ENCODE results near the gene LMO3.

Gene LMO3

DNA sequence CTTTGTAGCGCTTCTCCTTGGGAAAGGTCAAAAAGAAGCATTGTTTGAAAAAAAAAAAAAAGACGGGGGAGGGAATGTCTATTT lies at the start of gene LMO3:
Gene LMO3 (minus strand): TSS at position 46 of the 84 bp plus-strand sequence. CDS start 5,302 bp downstream, outside the sequence.
- no peak for DNase-seq (ENCODE audit: low read depth in 2 of 3, low spot score in 2 of 3)

DNA sequence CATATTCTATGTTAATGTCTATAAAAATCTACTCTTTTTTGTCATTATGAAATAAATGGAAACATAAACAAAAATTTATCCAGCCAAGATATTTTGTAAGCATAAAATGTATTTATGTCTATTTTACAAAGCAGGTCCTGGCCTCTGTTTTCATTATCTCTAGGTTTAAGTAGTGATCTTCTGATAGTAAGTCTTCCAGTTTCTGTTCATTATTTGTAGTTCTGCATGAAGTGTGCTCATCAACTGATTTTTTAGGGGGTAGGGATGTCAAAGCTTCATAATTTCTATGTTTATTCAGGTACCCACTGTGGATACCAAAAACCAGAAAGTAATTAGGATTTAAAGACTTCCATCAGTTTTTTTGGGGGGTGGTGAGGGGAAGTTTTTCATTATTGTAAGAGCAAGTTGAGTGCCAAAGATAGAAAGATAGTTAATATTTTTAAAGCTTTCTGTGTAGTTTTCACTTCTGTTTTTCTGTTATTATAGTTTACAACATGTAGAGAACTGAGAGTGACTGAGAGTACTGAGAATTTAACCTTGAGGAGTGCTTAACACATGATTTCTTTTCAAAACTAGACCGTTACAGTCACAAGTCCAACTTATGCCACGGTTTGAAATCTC lies 30.6 kb upstream of the LMO3 start:
- DNase-seq (ENCODE audit: low read depth in 2 of 3, low spot score in 2 of 3) = no peak

DNA sequence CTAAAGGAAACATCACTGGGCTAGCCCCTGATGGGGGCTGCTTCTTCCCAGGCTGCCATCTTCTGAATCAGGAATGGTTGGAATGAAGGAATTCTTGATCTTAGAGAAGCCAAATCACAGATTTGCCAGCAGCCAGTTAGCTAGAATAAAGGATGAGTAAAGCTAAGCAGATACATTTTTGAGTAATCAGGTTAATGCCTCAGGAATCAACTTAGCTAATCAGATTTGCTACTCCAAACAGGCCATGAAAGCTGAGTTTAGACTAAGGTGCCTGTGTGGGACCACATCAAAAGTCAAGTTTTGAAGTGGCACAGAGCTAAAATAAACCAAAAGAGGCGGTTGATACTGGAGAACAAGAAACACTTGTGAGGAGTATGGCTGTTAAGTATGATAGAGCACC lies 28.8 kb upstream of the LMO3 start:
- DNase-seq (ENCODE audit: low read depth in 2 of 3, low spot score in 2 of 3) = no peak

DNA sequence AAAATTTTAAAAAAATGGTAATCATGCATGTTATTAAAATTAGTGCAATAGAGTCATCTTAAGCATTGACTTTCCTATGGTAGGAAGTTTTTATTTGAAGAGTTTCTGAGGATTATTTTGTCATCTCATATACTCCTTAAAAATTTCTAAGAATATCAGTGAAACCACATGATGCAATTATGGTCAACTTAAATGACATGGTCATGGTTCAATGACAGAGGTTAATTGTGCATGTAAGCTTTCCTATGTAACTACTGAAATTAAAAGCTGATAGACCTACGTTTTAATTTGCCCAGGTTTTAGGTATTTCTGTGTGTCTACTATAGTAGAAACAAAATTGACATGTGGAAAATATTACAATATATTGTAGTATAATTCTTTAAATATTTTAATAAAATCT lies 21.0 kb upstream of the LMO3 start:
- no peak for DNase-seq (ENCODE audit: low read depth in 2 of 3, low spot score in 2 of 3)

DNA sequence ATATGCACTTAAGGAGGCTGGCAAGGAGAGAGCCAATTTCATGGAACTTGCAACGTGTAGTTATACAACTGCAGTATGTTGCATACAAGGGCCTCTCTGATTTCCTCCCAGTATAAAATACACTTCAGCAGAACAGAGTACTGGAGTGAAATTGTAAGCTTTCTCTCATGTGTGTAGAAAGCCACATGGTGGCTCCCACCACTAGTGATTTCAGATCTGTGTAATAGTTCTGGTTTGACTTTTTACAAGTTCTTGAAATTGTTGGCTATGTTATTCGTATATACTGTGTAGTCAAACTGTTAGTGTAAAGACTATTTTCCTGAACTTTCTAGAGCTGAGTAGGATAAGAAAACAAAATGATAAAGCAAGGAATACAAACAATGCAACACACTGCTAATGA lies 16.4 kb upstream of the LMO3 start:
- DNase-seq (ENCODE audit: low read depth in 2 of 3, low spot score in 2 of 3) = no peak

DNA sequence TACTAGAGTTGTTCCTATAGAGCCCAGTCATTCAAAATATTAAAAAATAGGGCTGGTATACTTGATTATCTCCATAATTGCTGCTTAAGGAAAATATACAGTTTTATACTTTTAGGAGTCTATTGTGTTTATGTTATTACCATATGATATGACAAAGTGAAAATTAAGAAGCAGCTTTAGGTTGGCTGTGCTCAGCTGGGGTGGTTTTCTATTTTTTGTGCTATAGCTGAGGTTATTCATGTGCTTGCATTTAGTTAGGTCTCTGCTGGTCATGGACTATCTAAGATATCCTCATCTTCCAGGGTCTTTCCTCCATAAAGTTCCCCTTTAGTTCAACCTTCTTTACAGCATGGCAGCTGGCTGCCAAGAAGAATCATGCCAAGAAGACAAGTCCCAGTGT lies 13.6 kb upstream of the LMO3 start:
- DNase-seq (ENCODE audit: low read depth in 2 of 3, low spot score in 2 of 3) = no peak

DNA sequence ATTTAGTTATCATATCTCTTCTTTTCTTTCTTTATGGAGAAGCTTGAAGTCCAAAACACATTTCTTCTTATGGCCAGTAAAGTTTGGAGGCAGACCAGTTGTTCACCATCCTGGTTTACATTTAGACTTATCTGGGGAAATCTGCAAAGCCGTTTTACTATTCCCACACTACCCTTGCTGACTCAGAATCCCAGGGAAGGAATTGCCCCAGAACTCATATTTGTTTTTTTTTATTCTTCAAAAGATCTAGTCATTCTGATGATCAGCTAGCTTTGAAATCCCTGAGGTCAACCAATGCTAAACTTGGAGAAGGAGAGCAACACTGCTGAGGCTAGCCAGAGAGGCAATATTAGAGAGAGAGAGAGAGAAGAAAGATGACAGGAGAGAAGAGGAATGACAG lies 12.3 kb upstream of the LMO3 start:
- no peak for DNase-seq (ENCODE audit: low read depth in 2 of 3, low spot score in 2 of 3)

DNA sequence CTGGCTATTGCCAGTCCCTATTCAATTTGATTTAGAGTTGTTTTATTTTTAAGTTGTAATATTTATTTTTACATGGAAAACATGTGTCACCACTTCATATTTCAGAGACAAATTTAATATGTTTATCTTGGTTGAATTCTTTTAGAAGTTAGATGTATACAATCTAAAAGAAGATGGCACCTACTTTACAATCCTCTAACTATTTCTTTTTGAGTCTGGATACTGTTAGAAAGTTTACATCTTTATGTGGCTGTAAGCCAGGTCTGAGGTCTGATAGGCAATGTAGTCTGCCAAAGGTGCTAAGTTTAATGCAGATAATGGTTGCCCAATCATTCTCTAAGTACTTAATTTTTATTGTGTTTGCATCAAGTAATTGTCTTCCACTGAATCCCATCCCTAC lies 7.2 kb upstream of the LMO3 start:
- DNase-seq (ENCODE audit: low read depth in 2 of 3, low spot score in 2 of 3) = no peak

DNA sequence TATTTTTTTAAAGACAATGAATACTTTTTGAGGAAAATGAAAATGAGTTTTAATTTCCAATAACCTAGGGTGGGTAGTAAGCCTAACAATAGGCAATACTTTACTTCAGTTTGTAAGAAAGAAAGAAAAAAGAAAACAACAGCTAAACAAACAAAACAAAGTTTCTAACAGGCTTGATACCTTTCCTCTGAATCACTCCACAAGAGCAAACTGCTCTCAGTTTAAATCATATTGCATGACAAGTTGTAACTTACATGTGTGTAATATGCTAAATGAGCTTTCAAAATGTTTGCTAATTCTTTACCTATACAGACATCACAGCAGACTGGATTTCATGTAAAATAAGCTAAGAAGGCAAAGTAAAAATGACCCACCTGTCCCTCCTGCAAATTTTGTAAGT lies 6.7 kb upstream of the LMO3 start:
- DNase-seq (ENCODE audit: low read depth in 2 of 3, low spot score in 2 of 3) = no peak

DNA sequence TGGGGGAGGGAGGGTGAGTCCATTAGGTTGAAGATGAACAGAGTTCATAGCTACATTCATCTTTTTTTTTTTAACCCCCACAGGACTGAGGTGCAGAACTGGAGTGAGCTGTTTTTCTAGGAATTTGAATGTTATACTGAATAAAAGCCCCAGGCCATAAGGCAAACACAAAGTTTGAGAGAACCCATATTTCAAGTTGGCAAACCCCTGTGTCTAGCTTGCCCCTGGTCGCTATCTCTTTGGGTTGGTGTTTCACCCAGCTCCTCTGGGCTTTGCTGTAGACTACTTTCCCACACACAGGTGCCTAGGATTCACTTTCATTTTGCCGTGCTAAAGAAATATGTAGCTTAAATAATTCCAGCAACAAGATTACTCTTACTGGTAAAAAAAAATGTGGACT lies 5.2 kb upstream of the LMO3 start:
- DNase-seq (ENCODE audit: low read depth in 2 of 3, low spot score in 2 of 3) = no peak

DNA sequence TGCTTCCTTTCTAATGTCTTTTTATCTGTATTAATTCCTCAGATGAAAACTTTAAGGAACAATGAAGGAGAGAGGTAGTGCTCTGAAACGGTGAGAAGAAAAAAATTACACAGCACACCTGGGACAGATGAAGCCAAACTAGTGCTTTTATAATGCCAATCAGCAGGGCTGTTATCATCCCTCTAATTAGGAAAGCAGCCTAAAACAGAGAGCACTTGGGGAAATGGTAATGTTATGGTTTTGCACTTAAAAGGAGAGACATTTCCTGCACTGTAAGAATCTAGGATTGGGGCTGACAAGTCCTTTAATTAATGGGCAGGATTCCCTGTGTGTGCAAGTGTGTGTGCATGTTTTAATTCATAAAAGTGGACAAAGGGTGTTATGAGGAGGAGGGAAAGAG lies 4.8 kb upstream of the LMO3 start:
- DNase-seq (ENCODE audit: low read depth in 2 of 3, low spot score in 2 of 3) = no peak

DNA sequence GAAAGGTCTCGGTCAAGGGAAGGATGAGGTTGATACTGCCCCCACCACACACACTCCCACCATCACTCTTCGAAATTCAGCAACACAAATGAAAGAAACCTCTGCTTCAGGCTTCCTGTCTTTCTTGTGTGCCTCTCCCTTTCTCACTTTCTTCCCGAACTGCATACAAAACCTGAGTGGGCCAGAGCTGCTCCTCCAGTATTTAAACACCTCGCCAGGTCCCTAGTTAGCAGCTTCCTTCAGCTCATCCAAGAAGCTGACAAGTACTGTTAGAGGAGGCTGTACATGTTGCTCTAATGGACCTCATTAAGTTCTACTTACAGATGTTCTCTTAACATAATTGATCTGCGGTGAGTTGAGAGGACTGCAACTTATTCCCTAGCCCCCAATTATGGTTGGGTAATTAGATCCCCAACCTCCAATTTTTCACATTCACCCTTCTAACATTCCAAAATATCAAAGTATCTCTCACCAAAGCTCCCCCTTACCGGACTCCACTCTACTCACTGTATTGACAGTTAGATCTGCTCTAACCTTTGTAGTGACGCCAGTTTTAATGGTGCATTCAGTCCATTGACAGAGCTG lies 4.1 kb upstream of the LMO3 start:
- no peak for DNase-seq (ENCODE audit: low read depth in 2 of 3, low spot score in 2 of 3)

DNA sequence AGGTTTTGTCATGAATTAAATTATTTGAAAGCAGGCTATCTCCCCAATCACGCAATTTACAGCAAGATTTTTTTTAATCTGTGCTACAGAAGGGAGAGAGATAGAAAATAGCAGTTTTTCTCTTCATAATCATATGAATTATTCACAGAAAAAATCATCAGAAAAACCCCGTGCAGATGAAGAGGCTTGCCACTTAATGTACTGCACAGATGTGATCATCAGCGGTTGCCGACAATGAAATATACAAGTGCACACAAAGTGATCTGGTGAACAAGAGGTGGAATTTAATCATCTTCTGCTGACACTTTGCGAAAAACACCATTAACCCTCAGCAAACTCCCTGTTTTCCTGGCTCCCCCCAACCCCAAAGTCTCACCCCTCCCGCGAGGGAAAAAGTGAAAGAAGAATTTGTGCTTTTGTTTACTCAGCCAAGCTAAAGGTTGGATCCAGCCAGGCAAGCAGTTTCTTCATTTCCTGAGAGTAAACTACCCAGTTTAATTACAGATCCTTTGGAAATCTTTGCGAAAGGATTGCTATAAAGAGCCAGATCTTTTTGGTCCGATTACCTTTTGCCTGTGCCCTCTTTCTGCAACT lies 3.1 kb upstream of the LMO3 start:
- no peak for DNase-seq (ENCODE audit: low read depth in 2 of 3, low spot score in 2 of 3)

DNA sequence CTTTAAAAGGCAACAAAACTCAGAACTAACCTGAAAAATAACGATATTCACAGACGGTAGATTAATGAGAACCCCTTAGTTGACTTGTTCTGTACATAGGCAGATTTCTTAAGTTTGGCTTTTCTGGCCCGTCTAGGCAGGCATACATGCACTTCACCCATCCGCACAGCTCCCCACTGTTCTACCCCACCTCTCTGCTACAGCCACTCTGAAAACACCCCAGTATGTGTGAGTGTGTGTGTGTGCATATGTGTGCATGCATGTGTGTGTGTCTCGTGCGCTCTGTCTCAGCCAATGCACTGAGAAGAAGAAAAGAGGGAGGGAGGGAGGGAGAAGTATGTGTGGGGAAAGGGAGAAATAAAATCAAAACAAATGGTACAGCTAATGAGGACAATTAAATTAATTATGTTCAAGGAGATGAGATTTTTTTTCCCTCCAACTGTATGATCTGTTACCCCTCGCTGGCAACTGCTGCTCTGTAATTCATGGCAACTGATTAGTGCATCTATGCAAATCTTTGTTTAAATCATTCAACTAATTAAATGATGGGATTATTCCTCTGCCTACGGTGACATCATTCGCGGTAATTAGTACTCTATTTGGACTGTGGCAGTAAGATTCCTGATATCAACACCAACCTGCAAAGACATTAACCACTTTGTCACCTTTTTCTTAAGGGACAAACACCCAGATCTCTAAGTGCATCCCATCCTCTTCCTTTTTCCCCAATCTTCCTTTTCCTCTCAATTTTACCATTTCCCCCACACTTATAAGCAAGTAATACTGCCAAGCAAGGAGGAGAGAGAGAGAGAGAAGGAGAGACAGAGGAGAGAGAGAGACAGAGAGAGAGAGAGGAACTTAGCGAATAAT lies 2.2 kb upstream of the LMO3 start:
- DNase-seq (ENCODE audit: low read depth in 2 of 3, low spot score in 2 of 3) = no peak

DNA sequence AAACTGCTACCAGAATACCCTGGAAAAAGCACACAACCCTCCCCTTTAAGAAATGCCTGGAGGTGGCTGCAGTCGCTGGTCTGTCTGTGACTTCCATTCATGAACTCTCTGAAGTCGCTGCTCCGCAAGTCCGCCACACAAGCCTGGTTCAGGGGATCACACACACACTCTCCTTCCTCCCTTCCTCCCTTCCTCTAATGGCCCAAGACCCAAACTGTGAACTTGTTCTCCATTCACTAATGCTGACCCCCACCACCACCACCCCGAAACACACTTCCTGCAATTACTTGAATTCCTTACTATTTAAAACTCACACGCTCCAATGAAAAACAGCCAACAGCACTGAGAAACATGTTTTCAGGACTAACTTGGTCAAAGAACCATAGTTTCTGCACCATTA lies 1.0 kb upstream of the LMO3 start:
- DNase-seq (ENCODE audit: low read depth in 2 of 3, low spot score in 2 of 3) = no peak

DNA sequence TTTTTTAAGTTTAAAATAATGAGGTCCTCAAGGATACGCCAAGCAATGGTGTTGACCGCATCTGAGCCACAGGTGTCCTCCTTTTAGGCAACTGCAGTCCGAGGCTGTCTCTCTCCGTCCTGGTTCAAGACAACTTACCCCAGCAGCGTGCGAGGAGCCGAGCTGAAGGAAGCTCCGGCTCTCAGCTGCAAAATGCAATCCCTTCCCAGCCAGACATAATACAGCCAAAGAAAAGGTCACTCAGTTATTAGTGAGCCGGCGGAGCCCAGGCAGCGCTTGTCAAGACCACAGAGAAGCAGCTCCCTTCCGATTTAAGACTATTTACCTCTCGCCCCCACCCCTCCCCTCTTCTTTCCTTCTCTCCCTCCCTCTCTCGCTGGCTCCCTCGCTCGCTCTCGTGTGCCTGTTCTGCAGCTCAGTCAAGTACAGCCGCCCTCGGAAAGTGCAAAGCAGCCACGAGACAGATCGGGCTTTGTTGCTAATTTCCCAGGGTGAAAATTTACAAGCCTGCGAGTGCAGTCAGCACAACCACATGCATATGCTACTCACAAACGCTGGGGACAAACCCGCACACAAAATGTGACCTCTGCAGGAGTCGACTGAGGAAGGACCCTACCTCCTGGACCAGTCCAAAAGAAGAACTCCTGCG lies 363 bp upstream of the LMO3 start:
- DNase-seq (ENCODE audit: low read depth in 2 of 3, low spot score in 2 of 3) = no peak

DNA sequence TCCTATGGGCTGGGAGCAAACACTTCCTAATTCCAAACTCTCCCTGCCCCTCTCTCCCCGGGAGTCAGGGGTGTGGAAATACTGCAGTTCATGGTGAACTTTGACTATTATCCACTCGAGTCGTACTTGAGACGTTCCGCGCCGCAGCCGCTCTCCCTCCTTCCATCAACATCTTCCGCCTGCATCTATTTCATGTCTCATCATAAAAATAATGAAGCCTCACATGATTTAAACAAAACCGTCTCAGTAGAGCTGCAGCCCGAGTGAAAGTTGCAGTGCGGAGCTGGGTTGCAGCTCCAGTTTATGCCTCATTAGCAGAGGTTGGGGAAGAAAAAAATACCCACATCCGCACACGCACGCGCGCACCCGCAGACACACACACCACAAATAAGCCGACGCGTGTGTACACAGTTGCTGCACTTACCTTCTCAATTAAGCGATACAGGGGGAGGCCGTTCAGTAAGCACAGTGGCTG lies 283 bp downstream of the LMO3 start:
- no peak for DNase-seq (ENCODE audit: low read depth in 2 of 3, low spot score in 2 of 3)

DNA sequence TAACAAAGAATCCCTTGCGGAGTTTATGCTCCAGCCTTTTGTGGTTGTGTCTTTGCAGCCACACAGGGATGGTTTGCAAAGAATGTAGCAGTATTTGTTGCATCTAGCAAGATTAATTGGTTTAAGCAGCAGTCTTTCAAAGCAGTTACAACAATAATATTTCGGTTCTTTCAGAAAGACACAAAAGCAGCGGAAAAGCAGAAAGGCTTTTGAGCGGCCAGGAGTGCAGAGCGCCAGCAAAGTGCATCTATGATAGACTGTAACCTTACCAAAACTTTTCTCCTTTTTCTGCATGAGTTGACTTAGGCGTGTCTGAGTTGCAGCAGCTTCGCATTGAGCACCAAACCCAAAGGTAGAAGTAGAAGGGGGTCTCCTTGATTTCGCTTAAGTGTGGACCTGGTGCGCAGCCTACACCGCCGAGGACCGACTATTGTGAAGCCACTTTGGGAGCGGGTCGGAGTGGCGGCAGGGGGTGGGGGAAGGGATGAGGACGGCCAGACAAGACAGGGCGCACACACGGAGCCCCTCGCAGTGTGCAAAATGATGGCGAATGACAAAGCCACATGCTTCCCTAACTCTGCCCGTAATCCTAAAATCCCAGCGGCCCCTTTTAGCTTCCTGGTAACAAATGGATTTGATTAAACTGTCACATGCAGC lies 1.2 kb downstream of the LMO3 start:
- no peak for DNase-seq (ENCODE audit: low read depth in 2 of 3, low spot score in 2 of 3)

DNA sequence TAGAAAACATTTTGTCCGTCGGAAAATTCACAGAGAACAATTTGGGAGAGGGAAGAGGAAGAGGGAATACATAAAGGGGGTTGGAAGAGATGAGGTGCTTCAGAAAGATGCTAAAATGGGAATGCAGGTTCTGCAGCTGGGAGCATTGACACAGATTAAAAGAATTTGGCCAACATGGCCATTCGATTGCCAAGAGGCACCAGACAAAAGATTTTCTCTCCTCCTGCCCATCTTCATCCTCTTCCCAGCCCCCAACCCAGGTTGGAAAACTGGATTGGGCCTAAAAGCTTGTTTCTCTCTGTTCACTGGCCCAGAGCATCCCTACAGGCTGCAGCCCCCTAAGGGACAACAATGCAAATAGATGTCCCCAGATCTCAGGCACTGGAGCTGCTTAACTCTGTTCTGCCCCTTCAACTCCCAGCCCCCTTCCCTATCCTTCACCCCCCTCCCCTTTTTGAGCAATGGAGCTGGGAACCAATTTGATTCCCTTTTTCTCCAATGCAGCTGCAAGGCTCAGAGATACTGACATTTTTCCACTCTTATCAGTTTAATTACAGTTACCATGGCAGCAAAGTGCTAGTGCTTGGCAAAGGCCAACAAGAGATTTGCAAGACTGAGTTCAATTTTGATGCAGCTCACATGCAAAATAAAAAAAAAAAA lies 1.9 kb downstream of the LMO3 start:
- no peak for DNase-seq (ENCODE audit: low read depth in 2 of 3, low spot score in 2 of 3)

DNA sequence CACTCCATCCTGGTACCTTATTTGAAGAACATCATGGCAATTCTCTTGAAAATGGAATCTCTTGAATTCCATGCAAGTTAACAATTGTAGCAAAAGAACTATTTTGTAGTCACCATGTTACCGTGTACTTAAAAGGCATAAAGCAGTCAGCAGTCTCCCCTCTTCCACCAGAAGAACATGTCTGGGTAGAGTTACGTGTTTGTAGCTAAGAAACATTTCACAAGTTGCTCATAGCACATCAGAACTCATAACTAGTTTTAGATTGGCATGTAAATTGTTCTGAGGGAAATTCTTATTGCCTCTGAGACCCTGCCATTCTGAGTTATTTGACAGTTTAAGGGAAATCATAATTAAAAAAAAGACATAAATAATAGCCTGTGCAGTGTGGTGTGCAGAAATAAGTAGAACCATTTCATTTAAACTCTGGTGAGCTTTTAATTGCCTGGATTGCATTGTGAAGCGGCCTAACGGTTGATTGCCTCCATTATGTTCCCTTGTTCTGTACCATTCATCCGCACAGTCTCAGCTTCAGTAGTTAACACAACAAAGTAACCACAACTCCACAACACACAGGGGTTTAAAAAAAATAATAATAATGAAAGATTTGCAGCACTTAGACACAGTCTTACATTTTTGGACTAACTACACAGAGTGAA lies 2.6 kb downstream of the LMO3 start:
- no peak for DNase-seq (ENCODE audit: low read depth in 2 of 3, low spot score in 2 of 3)

DNA sequence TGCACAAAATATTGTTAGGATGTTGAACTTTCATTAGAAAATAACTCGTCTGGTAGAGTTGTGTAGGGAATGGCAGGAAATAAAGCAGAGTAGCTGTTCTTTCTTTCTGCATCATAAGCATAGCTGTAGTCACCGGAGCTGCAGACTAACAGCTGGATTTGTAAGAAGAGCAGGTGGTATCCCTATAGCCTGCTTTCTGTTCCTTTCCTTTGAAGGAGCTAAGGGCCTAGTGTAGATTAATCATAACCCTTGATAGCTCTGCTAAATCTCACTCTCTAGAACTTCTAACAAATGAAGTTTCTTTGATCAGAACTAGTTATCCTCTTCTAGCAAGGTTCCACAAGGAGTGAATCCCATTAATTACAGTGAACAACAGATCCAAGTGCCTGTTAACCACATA lies 3.5 kb downstream of the LMO3 start:
- no peak for DNase-seq (ENCODE audit: low read depth in 2 of 3, low spot score in 2 of 3)
